Effector memory CD4-positive, alpha-beta T cell (primary cell): Measurements from ENCODE around the gene MAGI1.

ENCODE experiments used
- DNase-seq, 3 donors: peaks; one replicate each; pipeline ENCODE4 v3.0.0-alpha.2; 2020
- H3K27ac ChIP-seq: 2 replicates; pipeline ENCODE4 v1.7.0; 2013; ENCODE audit warnings: mild to moderate bottlenecking, low read length, moderate library complexity; ENCODE audit not compliant: insufficient read depth, poor library complexity, severe bottlenecking
- H3K27me3 ChIP-seq: replicated peaks from 2 replicates; pipeline ENCODE4 v1.7.0; 2013; ENCODE audit warnings: mild to moderate bottlenecking, low read length; ENCODE audit not compliant: insufficient read depth, control insufficient read depth, poor library complexity, severe bottlenecking
- H3K36me3 ChIP-seq: 2 replicates; pipeline ENCODE4 v1.7.0; 2013; ENCODE audit warnings: mild to moderate bottlenecking, low read length, moderate library complexity; ENCODE audit not compliant: control insufficient read depth, insufficient read depth
- H3K4me1 ChIP-seq: 2 replicates; pipeline ENCODE4 v1.7.0; 2013; ENCODE audit warnings: low read length, mild to moderate bottlenecking; ENCODE audit not compliant: control insufficient read depth, insufficient read depth, poor library complexity, severe bottlenecking
- H3K4me3 ChIP-seq: 2 replicates; pipeline ENCODE4 v1.7.0; 2013; ENCODE audit warnings: low read length, low read depth, mild to moderate bottlenecking; ENCODE audit not compliant: insufficient read depth, poor library complexity, severe bottlenecking
- H3K9me3 ChIP-seq: 2 replicates; pipeline ENCODE4 v1.7.0; 2013; ENCODE audit warnings: mild to moderate bottlenecking, low read length, moderate library complexity; ENCODE audit not compliant: control insufficient read depth

The MAGI1 gene

DNA sequence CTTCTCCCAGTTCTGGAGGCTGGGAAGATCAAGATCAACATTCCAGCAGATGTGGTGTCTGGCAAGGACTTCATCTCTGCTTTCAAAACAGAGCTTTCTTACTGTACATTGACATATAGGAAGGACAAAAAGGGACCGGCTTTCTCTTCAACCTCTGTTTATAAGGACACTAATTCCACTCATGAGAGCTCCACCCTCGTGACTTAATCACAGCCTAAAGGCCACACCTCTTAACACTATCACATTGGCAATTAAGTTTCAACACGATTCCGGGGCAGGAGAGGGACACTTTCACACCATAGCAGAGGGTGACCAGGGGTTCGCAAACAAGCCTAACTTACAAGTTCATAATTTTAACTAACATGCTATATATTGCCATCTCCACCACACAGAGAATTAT lies 231.5 kb downstream of the MAGI1 start:
- no peak overlapping the region for H3K4me3 ChIP-seq
- no peak for DNase-seq
- no peaks in the 10 kb centered on the region for H3K9me3 ChIP-seq
- H3K27ac ChIP-seq: no peak overlapping the region
- no peaks in the 10 kb centered on the region for H3K4me1 ChIP-seq
- no peaks in the 10 kb centered on the region for H3K27me3 ChIP-seq
- H3K36me3 ChIP-seq: no peaks in the 10 kb centered on the region

GRCh38 chr3:65806600-65806999 lies 232.1 kb downstream of the MAGI1 start:
- Histone ChIP-seq H3K9me3 (no peaks in the 10 kb centered on the region), H3K4me3 (no peak overlapping the region), H3K27me3 (no peaks in the 10 kb centered on the region), H3K36me3 (no peaks in the 10 kb centered on the region), H3K4me1 (no peaks in the 10 kb centered on the region), H3K27ac (no peak overlapping the region)
- DNase-seq: no peak

GRCh38 chr3:65796676-65797075 lies 242.0 kb downstream of the MAGI1 start:
- no peak overlapping the region for H3K27ac ChIP-seq
- no peaks in the 10 kb centered on the region for H3K27me3 ChIP-seq
- DNase-seq: no peak
- H3K9me3 ChIP-seq: no peaks in the 10 kb centered on the region
- H3K4me1 ChIP-seq: no peaks in the 10 kb centered on the region
- no peaks in the 10 kb centered on the region for H3K36me3 ChIP-seq
- H3K4me3 ChIP-seq: no peak overlapping the region

DNA sequence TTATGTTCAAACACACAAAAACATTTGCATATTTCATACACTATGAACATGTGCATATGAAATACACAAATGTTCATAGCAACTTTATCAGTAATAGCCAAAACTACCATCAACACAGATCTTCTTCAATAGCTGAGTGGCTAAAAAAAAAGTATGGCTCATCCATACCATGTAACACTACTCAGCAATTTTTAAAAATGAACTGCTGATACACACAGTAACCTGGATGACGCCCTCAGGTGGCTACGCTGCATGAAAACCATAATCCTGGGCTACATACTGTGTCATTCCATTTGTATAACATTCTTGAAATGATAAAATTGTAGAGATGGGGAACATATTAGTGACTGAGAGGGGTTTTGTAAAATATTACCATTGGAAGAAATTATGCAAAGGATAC lies 243.6 kb downstream of the MAGI1 start:
- no peak overlapping the region for H3K27ac ChIP-seq
- H3K9me3 ChIP-seq: no peaks in the 10 kb centered on the region
- H3K27me3 ChIP-seq: no peaks in the 10 kb centered on the region
- no peaks in the 10 kb centered on the region for H3K4me1 ChIP-seq
- no peak for DNase-seq
- H3K4me3 ChIP-seq: no peak overlapping the region
- H3K36me3 ChIP-seq: no peaks in the 10 kb centered on the region

DNA sequence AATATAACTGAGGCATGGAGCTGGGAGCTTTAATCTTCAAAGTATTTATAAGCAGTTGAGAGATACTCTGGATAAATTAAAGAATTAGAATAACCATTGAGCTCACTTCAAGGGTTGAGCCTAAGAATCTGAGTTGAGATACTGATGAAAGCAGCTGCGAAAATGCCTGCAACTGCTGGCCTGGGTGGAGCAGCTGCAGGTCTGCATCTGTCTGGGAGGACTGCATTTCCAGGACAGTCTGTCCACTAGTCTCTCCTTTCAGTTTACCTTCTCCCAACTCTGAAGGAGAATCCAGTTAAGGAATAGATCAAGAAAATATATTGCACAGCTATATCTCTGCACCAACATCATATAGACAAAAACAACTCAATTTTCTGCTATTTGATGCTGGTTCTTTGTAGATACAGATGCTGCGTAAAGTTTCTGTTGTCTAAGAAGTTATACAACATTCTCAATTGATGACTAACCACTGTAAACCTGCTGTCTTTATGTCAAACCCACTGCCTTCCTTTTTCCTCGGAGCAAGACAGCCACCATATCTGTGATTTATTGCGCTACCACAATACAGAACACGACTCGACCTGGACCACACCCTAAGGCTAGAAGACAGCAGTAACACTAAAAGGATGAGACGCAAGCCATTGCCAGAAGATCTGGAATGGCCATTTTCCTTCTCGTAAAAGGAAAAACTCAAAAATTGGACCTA lies 245.1 kb downstream of the MAGI1 start:
- Histone ChIP-seq H3K27me3 (no peaks in the 10 kb centered on the region), H3K9me3 (no peaks in the 10 kb centered on the region)
- no peak for DNase-seq

DNA sequence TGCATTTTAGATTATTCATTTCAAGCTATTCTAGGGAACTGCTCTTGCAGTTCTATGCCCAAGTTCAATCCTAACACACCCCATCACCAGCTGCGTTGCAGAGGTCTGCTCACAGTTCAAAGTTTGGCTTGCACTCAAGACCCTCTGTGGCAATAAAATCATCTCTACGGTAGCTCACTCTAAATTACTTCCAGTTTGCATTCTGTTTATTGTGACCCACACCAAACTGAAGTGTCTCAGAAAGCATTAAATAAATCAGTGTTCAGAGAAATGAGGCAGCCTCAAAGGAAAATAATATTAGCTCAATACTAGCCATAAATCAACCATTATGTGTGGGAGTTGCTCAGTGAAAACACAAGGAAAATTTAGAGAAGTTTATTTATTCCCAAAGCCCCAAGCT lies 250.3 kb downstream of the MAGI1 start:
- Histone ChIP-seq H3K27ac (no peak overlapping the region), H3K36me3 (no peaks in the 10 kb centered on the region), H3K27me3 (no peaks in the 10 kb centered on the region), H3K4me1 (no peaks in the 10 kb centered on the region), H3K9me3 (no peaks in the 10 kb centered on the region), H3K4me3 (no peak overlapping the region)
- no peak for DNase-seq

More for the DNA sequence above, 245.1 kb downstream of the MAGI1 start:
- H3K4me1 ChIP-seq: no peaks in the 10 kb centered on the region
- H3K4me3 ChIP-seq: no peak overlapping the region
- H3K27ac ChIP-seq: no peak overlapping the region
- H3K36me3 ChIP-seq: no peaks in the 10 kb centered on the region

GRCh38 chr3:65787827-65788226 lies 250.9 kb downstream of the MAGI1 start:
- Histone ChIP-seq H3K9me3 (no peaks in the 10 kb centered on the region), H3K4me1 (no peaks in the 10 kb centered on the region), H3K4me3 (no peak overlapping the region), H3K27me3 (no peaks in the 10 kb centered on the region), H3K36me3 (no peaks in the 10 kb centered on the region), H3K27ac (no peak overlapping the region)
- DNase-seq: no peak

DNA sequence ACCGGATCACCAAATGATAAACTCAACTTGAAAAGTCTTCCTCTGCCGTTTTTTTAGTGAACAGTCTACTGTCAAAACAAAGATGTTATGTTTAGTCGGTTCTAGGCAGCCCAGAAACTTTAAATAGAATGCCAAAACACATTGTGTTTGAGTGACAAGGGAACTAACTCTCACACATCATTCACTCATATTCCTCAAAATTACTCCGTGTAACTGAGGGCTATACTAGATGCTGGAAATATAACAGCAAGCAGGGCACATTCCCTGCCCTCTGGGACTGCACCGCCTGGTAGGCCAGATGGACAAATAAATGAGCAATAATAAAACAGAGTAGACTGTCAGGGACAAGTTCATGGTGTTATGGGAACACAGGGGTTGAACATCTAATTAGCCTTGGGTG lies 251.4 kb downstream of the MAGI1 start:
- Histone ChIP-seq H3K27ac (no peak overlapping the region), H3K9me3 (no peaks in the 10 kb centered on the region), H3K4me1 (no peaks in the 10 kb centered on the region), H3K4me3 (no peak overlapping the region), H3K36me3 (no peaks in the 10 kb centered on the region), H3K27me3 (no peaks in the 10 kb centered on the region)
- DNase-seq: no peak

GRCh38 chr3:65786890-65787289 lies 251.8 kb downstream of the MAGI1 start:
- Histone ChIP-seq H3K4me3 (no peak overlapping the region), H3K36me3 (no peaks in the 10 kb centered on the region), H3K27me3 (no peaks in the 10 kb centered on the region), H3K27ac (no peak overlapping the region), H3K4me1 (no peaks in the 10 kb centered on the region), H3K9me3 (no peaks in the 10 kb centered on the region)
- no peak for DNase-seq

DNA sequence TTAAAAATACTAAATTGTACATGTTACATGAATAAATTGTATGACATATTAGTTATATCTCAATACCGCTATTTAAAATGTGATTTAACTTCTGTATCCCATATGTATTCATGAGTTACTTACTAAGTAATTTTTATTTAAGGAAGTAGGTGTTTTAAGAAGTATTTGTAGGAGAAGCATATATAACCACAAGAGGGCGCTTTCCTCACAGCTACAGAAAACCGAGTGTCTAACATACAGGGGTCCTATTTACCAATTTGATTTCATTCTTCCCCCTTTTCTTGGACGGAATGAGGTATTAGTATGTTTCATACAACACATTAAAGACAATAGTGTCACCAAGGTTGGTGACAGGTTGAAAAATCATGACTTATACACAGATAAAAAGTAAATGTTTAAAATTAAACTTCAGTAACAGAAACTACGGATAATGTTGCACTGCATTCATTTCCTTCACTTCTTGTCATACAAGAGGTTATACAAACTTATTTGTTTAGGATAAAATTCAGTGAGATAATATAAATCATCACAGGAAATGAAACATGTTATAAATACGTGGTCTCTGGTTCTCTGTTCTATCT lies 253.6 kb downstream of the MAGI1 start:
- no peaks in the 10 kb centered on the region for H3K4me1 ChIP-seq
- no peak for DNase-seq

More for the DNA sequence above, 253.6 kb downstream of the MAGI1 start:
- Histone ChIP-seq H3K4me3 (no peak overlapping the region), H3K9me3 (no peaks in the 10 kb centered on the region), H3K27me3 (no peaks in the 10 kb centered on the region), H3K36me3 (no peaks in the 10 kb centered on the region), H3K27ac (no peak overlapping the region)
